ENCODE results near the gene GDPD5. TPM values are rescaled to one million over a fixed set of nuclear protein-coding genes. Genes with fewer than 3 reads are reported as not detected.

Gene GDPD5
- total RNA-seq, 4 donors from 2014 or later, result 5.1 to 9.3 (median 8.4) TPM

- no peak for TF ChIP-seq POLR2A (IDR thresholded peaks at IDR 0.05; ENCODE audit: low read depth)
- TF ChIP-seq, protein P1, sequence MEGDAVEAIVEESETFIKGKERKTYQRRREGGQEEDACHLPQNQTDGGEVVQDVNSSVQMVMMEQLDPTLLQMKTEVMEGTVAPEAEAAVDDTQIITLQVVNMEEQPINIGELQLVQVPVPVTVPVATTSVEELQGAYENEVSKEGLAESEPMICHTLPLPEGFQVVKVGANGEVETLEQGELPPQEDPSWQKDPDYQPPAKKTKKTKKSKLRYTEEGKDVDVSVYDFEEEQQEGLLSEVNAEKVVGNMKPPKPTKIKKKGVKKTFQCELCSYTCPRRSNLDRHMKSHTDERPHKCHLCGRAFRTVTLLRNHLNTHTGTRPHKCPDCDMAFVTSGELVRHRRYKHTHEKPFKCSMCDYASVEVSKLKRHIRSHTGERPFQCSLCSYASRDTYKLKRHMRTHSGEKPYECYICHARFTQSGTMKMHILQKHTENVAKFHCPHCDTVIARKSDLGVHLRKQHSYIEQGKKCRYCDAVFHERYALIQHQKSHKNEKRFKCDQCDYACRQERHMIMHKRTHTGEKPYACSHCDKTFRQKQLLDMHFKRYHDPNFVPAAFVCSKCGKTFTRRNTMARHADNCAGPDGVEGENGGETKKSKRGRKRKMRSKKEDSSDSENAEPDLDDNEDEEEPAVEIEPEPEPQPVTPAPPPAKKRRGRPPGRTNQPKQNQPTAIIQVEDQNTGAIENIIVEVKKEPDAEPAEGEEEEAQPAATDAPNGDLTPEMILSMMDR (IDR thresholded peaks at IDR 0.05), result no peak
- no peak for TF ChIP-seq EP300 (IDR thresholded peaks at IDR 0.05)
- TF ChIP-seq POLR2AphosphoS5 (IDR thresholded peaks at IDR 0.05), result no peak
- Histone ChIP-seq H3K27me3 (no peaks in the 10 kb centered on the region), H3K4me3 (no peak overlapping the region), H3K27ac (replicated peaks in 1 of 4) (no peak overlapping the region), H3K4me1 (peaks cover 9 to 13% (median 11%) of the 10 kb centered on the region in 4 donors), H3K9me3 (no peaks in the 10 kb centered on the region), H3K36me3 (no peaks in the 10 kb centered on the region)
- no peak for DNase-seq (ENCODE audit: extremely low spot score)
- 60% methylated on average over 3 of the region's 3 CpGs for WGBS
- intact Hi-C loops (cut with DNase I), result loop anchor here (5.0 to 10.0 kb wide), 2 partner anchors 143 to 256 kb away; no protein-coding TSS in a partner anchor
Observed at GRCh38 chr11:75530577-75530976, 4.8 kb upstream of the GDPD5 start.

DNA sequence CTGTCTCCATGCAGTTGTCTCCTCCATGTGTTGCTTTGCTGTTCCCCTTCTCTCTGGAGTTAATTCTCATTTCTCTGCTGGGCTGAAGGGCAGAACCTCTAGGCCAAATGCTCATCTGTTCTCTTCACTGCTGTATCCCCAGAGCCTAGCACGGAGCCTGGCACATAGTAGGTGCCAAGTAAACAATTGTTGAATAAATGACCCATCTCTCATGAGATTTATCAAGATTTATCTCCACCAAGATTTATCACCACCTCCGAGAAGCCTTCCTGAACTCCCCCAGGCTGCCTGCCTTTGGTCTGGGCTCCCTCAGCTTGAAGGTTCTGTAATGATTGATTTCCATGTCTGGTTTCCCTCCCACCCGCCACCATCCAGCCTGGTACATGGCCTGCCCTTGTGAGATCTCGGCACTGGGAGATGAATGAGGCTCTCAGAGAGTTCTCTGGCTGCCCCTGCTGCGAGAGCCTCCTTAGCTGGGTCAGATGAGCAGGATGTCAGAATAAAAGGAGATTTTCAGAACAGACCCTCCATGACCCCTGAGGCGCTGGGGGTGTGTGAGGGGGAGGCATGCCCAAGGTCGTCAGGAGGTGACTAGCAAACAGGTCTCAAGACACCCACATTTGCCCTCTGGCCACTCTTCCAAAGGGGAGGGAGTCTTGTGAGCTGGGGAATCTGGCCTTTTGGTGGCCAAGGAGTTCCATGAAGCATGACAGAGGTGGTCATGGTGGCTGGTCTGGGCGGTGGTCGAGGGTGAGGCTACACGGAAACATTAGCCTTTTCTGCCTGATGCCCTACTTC, 2.4 kb upstream of the GDPD5 start:
- TF ChIP-seq, protein P1 (IDR thresholded peaks at IDR 0.05), result no peak
- no peak for TF ChIP-seq EP300 (IDR thresholded peaks at IDR 0.05)
- no peak for TF ChIP-seq POLR2AphosphoS5 (IDR thresholded peaks at IDR 0.05)
- TF ChIP-seq POLR2A (IDR thresholded peaks at IDR 0.05; ENCODE audit: low read depth), result no peak
- intact Hi-C loops (cut with DNase I), result loop anchor here (5.0 kb wide), 1 partner anchor 131 kb away; the partner anchor contains the start of gene RPS3
- no peaks in the 10 kb centered on the region for H3K27me3 ChIP-seq
- peaks cover 13 to 35% (median 30%) of the 10 kb centered on the region in 4 donors for H3K4me1 ChIP-seq
- no peak overlapping the region for H3K27ac ChIP-seq (replicated peaks in 1 of 4)
- no peaks in the 10 kb centered on the region for H3K9me3 ChIP-seq
- H3K4me3 ChIP-seq, result no peak overlapping the region
- no peaks in the 10 kb centered on the region for H3K36me3 ChIP-seq
- WGBS, result 72% methylated on average over 10 of the region's 10 CpGs
- no peak for DNase-seq (ENCODE audit: extremely low spot score)

DNA sequence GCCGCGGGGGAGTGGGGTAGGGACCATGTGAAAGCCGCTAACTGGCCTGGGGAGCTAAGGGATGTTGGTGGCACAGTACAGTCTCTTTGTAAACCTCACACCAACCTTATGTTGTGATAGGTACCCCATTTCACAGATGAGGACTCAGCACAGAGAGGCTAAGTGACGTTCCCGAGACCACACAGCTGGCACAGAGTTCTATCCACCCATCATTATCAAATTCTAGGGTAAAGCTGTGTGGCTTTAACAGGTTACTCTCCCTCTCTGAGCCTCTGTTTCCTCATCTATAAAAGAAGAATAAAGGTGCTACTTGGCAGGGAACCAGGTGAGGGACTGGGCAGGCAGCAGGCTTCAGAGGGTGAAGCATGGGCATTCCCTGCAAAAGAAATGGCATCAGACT, 1.4 kb upstream of the GDPD5 start:
- no peak overlapping the region for H3K27ac ChIP-seq (replicated peaks in 1 of 4)
- 91% methylated on average over 5 of the region's 5 CpGs for WGBS
- TF ChIP-seq, protein P1 (IDR thresholded peaks at IDR 0.05), result no peak
- TF ChIP-seq EP300 (IDR thresholded peaks at IDR 0.05) (no peak), POLR2A (IDR thresholded peaks at IDR 0.05; ENCODE audit: low read depth) (no peak), POLR2AphosphoS5 (IDR thresholded peaks at IDR 0.05) (no peak)
- no peaks in the 10 kb centered on the region for H3K9me3 ChIP-seq
- H3K4me3 ChIP-seq, result no peak overlapping the region
- intact Hi-C loops (cut with DNase I), result loop anchor here (5.0 kb wide), 1 partner anchor 130 kb away; the partner anchor contains the start of gene RPS3
- peaks cover 13 to 36% (median 28%) of the 10 kb centered on the region in 4 donors for H3K4me1 ChIP-seq
- H3K27me3 ChIP-seq, result no peaks in the 10 kb centered on the region
- DNase-seq (ENCODE audit: extremely low spot score), result no peak
- no peaks in the 10 kb centered on the region for H3K36me3 ChIP-seq

DNA sequence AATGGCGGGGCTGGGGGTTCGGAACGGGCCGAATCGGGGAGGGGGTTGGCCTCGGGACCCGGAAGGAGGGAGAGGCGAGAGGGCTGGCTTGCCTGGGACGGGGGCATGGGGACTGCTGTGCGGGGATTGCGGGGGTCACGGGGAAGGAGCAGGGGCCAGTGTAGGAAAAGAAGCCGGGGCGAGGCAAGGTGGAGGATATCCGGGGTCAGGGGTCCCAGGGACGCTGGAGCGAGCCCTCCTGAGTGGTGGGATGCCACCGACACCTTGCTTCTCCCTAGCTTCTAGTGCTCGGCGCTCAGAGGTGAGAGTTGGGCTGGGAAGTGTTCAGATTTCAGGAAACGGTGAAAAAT, 426 bp upstream of the GDPD5 start:
- Histone ChIP-seq H3K4me1 (peaks cover 13 to 34% (median 27%) of the 10 kb centered on the region in 4 donors), H3K36me3 (no peaks in the 10 kb centered on the region), H3K27me3 (no peaks in the 10 kb centered on the region), H3K9me3 (no peaks in the 10 kb centered on the region), H3K27ac (replicated peaks in 1 of 4) (peak overlapping the region in 3 of 4 donors; percentile 26 to 52 (median 46)), H3K4me3 (peak overlapping the region; percentile 66 to 97 (median 74))
- WGBS, result under 1% methylated on average over 21 of the region's 21 CpGs
- TF ChIP-seq, protein P1 (IDR thresholded peaks at IDR 0.05), result no peak
- intact Hi-C loops (cut with DNase I), result loop anchor here (5.0 kb wide), 1 partner anchor 129 kb away; the partner anchor contains the start of gene RPS3
- no peak for DNase-seq (ENCODE audit: extremely low spot score)
